Metanephros (tissue), 1 donor: Measurements from ENCODE around the gene GCNA. TPM values are rescaled to one million over a fixed set of nuclear protein-coding genes. Genes with fewer than 3 reads are reported as not detected.

Experiments used
- total RNA-seq: library from RNA; depleted of rRNA; stranded (reverse); fragments of >200 nt; gene quantifications from one replicate; pipeline ENCODE4 v1.2.3, GENCODE V29; 2014

Gene GCNA, protein sequence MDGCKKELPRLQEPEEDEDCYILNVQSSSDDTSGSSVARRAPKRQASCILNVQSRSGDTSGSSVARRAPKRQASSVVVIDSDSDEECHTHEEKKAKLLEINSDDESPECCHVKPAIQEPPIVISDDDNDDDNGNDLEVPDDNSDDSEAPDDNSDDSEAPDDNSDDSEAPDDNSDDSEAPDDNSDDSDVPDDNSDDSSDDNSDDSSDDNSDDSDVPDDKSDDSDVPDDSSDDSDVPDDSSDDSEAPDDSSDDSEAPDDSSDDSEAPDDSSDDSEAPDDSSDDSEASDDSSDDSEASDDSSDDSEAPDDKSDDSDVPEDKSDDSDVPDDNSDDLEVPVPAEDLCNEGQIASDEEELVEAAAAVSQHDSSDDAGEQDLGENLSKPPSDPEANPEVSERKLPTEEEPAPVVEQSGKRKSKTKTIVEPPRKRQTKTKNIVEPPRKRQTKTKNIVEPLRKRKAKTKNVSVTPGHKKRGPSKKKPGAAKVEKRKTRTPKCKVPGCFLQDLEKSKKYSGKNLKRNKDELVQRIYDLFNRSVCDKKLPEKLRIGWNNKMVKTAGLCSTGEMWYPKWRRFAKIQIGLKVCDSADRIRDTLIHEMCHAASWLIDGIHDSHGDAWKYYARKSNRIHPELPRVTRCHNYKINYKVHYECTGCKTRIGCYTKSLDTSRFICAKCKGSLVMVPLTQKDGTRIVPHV
- total RNA-seq: 2.6 TPM

DNA sequence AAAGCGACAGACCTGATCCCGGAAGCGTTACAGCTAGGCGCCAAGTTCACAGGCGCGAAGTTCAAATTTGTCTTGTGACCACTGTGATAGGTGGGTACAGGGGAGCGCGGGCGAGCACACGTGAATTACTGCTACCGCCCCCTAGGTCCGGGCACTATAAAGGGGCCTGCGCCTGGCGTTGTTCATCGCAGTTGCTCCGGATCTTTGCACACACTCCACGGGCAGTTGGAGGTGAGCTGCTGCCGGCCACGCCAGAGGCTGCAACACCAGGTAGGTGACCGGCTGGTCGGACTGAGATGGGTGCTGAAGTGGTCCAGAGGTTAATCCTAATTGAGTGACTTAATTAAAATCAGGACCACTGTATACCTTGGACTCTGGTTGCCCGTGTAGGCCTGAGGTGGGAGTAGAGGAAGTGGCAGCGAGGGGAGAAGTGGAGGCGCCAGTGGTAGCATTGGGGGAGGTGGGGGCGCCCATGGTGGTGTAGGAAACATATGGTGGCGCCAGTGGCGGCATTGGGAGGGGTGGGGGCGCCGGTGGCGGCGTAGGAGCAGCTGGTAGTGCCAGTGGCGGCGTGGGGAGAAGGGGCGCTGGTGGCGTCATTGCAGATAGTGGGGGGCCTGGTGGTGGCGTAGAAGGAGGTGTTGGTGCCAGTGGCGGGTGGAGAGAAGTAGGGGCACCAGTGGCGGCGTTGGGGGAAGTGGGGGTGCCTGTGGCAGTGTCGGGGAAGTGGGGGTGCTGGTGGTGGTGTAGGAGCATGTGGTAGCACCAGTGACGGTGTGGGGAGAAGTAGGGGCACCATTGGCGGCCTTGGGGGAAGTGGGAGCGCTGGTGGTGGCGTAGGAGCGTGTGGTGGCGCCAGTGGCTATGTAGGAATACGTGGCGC lies at the start of gene GCNA:
TSS of gene GCNA (plus strand) at position 185 of the 883 bp plus-strand sequence. CDS start 2,385 bp downstream, outside the sequence.

DNA sequence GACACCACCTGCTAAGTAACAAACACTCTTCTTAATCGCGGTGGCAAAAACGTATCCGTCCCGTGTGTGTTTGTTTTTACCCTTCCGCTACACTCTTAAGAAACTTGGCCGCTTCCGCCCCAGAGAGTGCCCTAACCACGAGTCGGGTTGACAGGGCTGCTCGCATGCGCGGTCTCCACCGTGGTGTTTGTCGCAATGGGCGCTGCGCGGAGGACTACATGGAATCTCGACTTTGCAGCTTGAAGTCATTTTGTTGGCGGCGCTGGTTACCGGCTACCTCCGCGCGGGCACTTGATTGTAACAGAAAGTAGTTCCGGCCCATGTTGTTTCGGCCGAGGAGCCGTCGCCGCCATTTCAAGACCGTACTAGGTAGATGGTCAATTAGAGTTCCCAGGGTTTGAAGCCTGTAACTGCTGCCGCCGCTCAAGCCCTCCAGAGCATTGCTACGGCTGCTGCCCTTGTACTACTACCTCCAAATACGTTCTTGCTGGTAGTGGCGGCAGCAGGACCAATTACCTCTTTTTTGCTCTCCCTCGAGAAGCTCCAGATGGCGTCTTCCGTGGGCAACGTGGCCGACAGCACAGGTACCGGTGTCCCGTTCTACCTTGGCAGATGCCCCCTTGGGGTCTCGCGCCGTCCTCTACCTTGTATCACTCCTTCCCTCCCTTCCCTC lies 45.3 kb upstream of the GCNA start, which contains the start of gene OGT:
TSS of gene OGT (plus strand) at position 352 of the 673 bp plus-strand sequence. CDS start at position 548, 196 bp downstream.

DNA sequence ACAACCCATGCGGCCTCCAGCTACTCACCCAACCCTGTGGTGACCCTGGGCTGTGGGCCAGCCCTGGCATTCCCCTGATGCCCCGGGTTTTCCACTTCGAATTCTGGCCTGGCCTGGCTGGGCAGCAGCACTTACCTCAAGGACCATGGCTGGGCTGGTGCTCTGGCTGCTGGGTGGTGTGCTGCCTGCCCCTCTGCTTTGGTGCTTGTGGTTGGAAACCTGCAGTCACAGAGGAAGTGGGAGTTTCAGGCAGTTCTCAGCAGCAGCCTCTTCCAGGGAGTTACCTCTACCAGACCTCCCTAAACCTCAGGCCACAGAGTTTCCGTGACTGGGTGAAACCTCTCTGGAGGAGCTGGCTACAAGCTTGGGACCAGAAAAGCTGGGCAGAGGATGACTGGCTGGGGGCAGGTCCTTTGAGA lies 40.1 kb downstream of the GCNA start, which contains the start of gene CXCR3:
TSS of gene CXCR3 (minus strand) at position 209 of the 419 bp plus-strand sequence. CDS start at position 147, 62 bp downstream.

Other genes starting within 250 kb of the GCNA start
- gene TAF1, start 212.1 kb upstream of the GCNA start, total RNA-seq: 45.5 TPM
- gene OGT, start 45.3 kb upstream of the GCNA start, total RNA-seq: 279 TPM
- 0.12 TPM for gene CXCR3, start 40.1 kb downstream of the GCNA start, total RNA-seq
- not detected for gene CXorf49, start 139.8 kb downstream of the GCNA start, total RNA-seq
- not detected for gene CXorf49B, start 184.9 kb downstream of the GCNA start, total RNA-seq